Measurements from ENCODE around the gene FLNB.

The FLNB gene

GRCh38 chr3:58206406-58207011 lies 198.3 kb downstream of the FLNB start:
- no peak for DNase-seq (ENCODE audit: low spot score)

DNA sequence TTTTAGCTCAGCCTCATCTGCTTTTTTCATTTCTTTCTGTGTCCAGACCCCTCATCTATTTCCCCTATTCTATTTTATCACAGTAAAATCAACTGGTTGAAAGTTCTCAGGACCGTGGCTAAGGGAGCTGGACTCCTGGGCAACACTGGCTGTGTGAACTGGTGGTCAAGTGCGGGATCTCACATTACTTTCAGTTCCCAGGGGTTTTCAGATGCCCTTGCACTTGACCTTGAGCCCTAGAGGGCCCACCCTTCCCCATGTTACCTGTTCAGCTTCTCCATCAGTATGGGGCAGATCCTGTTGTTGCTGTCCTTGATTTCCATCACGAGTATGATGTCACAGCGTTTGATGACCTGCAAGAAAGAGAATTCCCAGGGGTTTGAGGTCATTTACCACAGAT lies 199.7 kb downstream of the FLNB start:
- DNase-seq (ENCODE audit: low spot score): no peak

DNA sequence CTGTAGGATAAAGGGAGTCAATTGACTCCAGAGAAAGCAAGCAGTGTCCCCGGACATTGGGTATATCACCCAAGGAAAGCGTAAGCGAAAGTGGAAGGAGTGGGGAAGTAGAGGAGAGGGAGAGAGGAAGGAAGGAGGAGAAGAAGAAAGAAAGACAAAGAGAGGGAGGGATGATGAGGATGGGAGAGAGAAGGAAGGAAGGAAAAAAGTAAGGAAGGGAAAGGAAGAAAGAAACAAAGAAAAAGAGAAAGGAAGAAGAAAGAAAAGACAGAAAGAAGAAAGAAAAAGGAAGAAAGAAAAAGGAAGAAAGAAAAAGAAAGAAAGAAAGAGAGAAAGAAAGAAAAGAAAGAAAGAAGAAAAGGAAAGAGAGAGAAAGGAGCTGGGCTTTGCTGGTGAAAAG lies 201.7 kb downstream of the FLNB start:
- DNase-seq (ENCODE audit: low spot score): no peak

DNA sequence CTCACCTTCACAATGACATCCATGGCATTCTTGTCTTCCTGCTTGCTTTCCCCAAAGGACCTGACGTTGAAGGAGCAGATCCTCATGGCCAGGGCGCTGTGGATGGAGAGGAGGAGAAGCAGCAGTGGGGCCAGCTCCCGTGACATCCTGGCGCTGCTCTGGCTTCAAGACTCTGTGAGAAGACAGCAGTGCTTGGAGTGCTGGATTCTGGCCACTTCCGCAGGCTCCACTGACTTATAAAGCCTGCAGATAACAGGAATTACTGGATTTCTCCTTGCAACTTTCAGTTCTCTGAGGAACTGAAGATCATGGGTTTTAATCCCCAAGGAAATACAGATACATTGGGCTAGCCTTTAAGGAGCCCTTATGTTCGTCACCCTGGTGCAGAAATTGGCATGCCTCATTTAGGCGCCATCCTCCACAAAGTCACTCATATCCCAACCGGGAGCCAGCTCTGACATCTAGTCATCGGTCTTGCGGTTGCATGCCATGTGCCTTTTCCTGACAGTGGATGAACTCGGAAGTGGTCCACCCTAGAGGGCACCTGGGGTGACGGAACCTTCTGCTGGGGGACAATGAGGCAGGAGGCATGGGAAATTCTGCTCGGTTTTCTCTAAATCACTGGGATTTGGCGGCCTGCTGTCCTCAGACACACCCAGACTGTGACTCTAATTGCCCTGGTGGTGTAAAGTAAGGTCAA lies 202.7 kb downstream of the FLNB start, which contains the start of gene DNASE1L3:
DNASE1L3 (minus strand) TSS at position 212 of the 700 bp plus-strand sequence; CDS start at position 146, 66 bp downstream.
- no peak for DNase-seq (ENCODE audit: low spot score)

GRCh38 chr3:58214484-58215316 lies 206.5 kb downstream of the FLNB start:
- no peak for DNase-seq (ENCODE audit: low spot score)

DNA sequence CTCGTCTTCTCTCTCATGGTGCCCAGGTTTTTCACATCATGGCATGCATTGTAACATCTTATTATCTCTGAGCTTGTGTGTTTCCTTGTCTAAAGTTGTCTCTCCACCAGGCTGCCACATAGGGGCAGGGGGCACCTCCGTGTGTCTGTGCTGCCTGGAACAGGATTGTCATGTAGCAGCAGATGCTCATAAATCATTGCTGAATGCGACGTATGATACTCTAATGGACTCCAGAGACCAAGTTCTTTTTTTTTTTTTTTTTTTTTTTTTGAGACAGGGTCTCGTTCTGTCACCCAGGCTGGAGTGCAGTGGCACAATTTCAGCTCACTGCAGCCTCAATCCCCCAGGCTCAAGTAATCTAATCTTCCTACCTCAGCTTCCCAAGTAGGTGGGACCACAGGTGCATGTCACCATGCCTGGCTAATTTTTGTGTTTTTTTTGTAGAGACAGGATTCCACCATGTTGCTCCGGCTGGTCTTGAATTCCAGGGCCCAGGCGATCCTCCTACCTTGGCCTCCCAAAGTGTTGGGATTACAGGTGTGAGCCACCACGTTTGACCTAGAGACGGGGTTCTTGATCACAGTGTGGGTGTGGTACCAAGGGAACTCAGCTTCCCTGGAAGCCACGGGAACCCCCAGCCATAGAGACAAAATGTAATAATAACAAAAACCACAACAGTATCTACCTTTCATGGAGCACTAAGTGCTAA lies 207.2 kb downstream of the FLNB start:
- no peak for DNase-seq (ENCODE audit: low spot score)

DNA sequence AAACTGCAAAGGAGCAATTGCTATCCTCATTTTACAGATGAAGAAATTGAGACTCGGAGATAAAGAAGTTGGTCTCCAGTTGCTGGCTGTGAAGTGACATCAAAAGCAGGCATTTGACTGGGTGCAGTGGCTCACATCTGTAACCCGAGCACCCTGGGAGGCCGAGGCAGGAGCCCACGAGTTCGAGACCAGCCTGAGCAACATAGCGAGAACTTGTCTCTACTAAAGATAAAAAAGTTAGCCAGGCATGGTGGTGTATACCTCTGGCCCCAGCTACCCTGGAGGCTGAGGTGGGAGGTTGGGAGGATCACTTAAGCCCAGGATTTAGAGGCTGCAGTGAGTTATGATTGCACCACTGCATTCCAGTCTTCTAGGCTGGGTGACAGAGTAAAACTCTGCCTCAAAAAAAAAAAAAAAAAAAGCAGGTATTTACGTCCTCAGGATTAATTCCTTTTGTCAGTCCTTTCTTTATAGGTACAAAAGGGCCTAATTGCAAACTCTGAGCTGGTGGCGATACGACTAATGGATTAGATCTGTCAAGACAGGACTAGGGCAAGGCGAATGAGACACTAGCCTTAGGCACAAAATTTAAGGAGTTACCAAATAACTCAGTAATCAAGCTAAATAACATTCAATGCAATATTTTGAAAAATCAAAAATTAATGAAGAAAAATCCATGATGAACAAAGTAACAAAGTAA lies 208.4 kb downstream of the FLNB start:
- DNase-seq (ENCODE audit: low spot score): no peak

GRCh38 chr3:58217209-58217811 lies 209.1 kb downstream of the FLNB start:
- peak; percentile 82 for DNase-seq (ENCODE audit: low spot score)

GRCh38 chr3:58218904-58219303 lies 210.7 kb downstream of the FLNB start:
- no peak for DNase-seq (ENCODE audit: low spot score)
